Measurements from ENCODE around the gene DCHS2.

- no peak for TF ChIP-seq CTCF (IDR thresholded peaks at IDR 0.05; ENCODE audit: poor library complexity)
- no peak for TF ChIP-seq EZH2 (IDR thresholded peaks at IDR 0.05; ENCODE audit: borderline replicate concordance)
- no peak for TF ChIP-seq EZH2phosphoT487 (IDR thresholded peaks at IDR 0.05; ENCODE audit: low read depth, severe bottlenecking, unreplicated experiment)
These were observed 38.3 kb upstream of the DCHS2 start for GRCh38 chr4:154529728-154530519.
